HCT116 (cell line): ENCODE data around the gene STON1.

Experiments used
- CEBPB ChIP-seq: IDR thresholded peaks from 2 replicates; pipeline ENCODE4 v1.6.1; 2012; ENCODE audit warnings: low read depth
- EZH2phosphoT487 ChIP-seq: fragments of 200-600 bp; IDR thresholded peaks from 2 replicates; pipeline ENCODE4 v1.6.1; 2018; ENCODE audit warnings: antibody characterized with exemption, borderline replicate concordance
- SRF ChIP-seq: IDR thresholded peaks from 2 replicates; pipeline ENCODE4 v1.6.1; 2012; ENCODE audit warnings: low read depth
- YY1 ChIP-seq: IDR thresholded peaks from 2 replicates; pipeline ENCODE4 v1.6.1; 2011; ENCODE audit warnings: low read length, low read depth, moderate library complexity, mild to moderate bottlenecking; ENCODE audit not compliant: insufficient replicate concordance; ENCODE audit errors: extremely low read depth
- ZFX ChIP-seq: fragments of 450-650 bp; IDR thresholded peaks from 2 replicates; pipeline ENCODE4 v1.6.1; 2017
- TF ChIP-seq, protein P1 (sequence below), 3 experiments: fragments of 200-600 bp in 1 of 3; sonication (generic) in 1 of 3; IDR thresholded peaks in 2 of 3; conservative IDR thresholded peaks in 1 of 3; 2 replicates each; pipeline ENCODE4 v1.5.1; 2012 to 2017; ENCODE audit warnings: low read depth in 2 of 3, low read length in 2 of 3, antibody characterized with exemption in 1 of 3, borderline replicate concordance in 1 of 3, control low read depth in 1 of 3, mild to moderate bottlenecking in 1 of 3, mixed read lengths in 1 of 3, mixed run types in 1 of 3, moderate library complexity in 1 of 3; ENCODE audit not compliant: insufficient read depth in 1 of 3
- TF ChIP-seq, protein P2 (sequence below): IDR thresholded peaks from 2 replicates; pipeline ENCODE4 v1.6.1; 2012

- TF ChIP-seq ZFX (no peak), YY1 (no peak), CEBPB (no peak), EZH2phosphoT487 (no peak), SRF (no peak)
- TF ChIP-seq, protein P1, sequence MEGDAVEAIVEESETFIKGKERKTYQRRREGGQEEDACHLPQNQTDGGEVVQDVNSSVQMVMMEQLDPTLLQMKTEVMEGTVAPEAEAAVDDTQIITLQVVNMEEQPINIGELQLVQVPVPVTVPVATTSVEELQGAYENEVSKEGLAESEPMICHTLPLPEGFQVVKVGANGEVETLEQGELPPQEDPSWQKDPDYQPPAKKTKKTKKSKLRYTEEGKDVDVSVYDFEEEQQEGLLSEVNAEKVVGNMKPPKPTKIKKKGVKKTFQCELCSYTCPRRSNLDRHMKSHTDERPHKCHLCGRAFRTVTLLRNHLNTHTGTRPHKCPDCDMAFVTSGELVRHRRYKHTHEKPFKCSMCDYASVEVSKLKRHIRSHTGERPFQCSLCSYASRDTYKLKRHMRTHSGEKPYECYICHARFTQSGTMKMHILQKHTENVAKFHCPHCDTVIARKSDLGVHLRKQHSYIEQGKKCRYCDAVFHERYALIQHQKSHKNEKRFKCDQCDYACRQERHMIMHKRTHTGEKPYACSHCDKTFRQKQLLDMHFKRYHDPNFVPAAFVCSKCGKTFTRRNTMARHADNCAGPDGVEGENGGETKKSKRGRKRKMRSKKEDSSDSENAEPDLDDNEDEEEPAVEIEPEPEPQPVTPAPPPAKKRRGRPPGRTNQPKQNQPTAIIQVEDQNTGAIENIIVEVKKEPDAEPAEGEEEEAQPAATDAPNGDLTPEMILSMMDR (IDR thresholded peaks at IDR 0.05 in 2 of 3, conservative IDR thresholded peaks at IDR 0.05 in 1 of 3; ENCODE audit: borderline replicate concordance in 1 of 3, insufficient read depth in 1 of 3, low read depth in 2 of 3, low read length in 2 of 3), result no peak
- TF ChIP-seq, protein P2, sequence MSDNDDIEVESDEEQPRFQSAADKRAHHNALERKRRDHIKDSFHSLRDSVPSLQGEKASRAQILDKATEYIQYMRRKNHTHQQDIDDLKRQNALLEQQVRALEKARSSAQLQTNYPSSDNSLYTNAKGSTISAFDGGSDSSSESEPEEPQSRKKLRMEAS, result no peak
Measured at GRCh38 chr2:48482769-48483168, 47.2 kb upstream of the STON1 start.
